Tibial artery (tissue), 4 donors: ENCODE data around the gene ECT2.

Experiments used
- DNase-seq, 2 donors: peaks; one replicate each; pipeline ENCODE4 v3.0.0-alpha.2; 2019
- H3K27ac ChIP-seq, 2 donors: fragments of 200-600 bp; sonication (generic) in 1 of 2; 1 replicate in 1 of 2; 2 replicates in 1 of 2; pipeline ENCODE4 v1.5.1; 2018 to 2019; ENCODE audit warnings: mild to moderate bottlenecking in 1 of 2
- H3K27me3 ChIP-seq, 2 donors: fragments of 200-600 bp; sonication (generic) in 1 of 2; one replicate each; pipeline versions ENCODE4 v1.5.1 to v1.6.0; 2016 to 2019
- H3K36me3 ChIP-seq, 3 donors: fragments of 200-600 bp; sonication (generic) in 2 of 3; one replicate each; pipeline ENCODE4 v1.5.1; 2016 to 2019; ENCODE audit warnings: mild to moderate bottlenecking in 2 of 3
- H3K4me1 ChIP-seq, 4 donors: fragments of 200-600 bp; sonication (generic) in 2 of 4; 1 replicate in 3 of 4; 2 replicates in 1 of 4; pipeline ENCODE4 v1.5.1; 2016 to 2019
- H3K4me3 ChIP-seq, 2 donors: fragments of 200-600 bp; sonication (generic) in 1 of 2; 1 replicate in 1 of 2; 2 replicates in 1 of 2; pipeline ENCODE4 v1.5.1; 2018 to 2019; ENCODE audit warnings: mild to moderate bottlenecking in 2 of 2
- H3K9me3 ChIP-seq, 3 donors: fragments of 200-600 bp; sonication (generic) in 1 of 3; one replicate each; pipeline ENCODE4 v1.5.1; 2016 to 2019
- CTCF ChIP-seq, 2 experiments: fragments of 200-600 bp in 1 of 2; fragments of 450-650 bp in 1 of 2; IDR thresholded peaks; one replicate each; pipeline ENCODE4 v1.5.1; 2017 to 2019; ENCODE audit warnings: antibody characterized with exemption in 2 of 2, mild to moderate bottlenecking in 1 of 2, moderate library complexity in 1 of 2
- intact Hi-C: fragments of 100-400 bp; cut with DNase I; formaldehyde crosslinking; loops from one replicate; pipeline ENCODE4 v1.15.0; 2023; ENCODE audit warnings: low total_unique reads

Gene ECT2

GRCh38 chr3:172846103-172846561 lies 95.6 kb downstream of the ECT2 start:
- intact Hi-C loops: no loop called here

GRCh38 chr3:172846706-172847105 lies 96.2 kb downstream of the ECT2 start:
- no peak for DNase-seq
- Histone ChIP-seq H3K36me3 (no peaks in the 10 kb centered on the region), H3K9me3 (no peaks in the 10 kb centered on the region), H3K27ac (no peak overlapping the region), H3K4me1 (no peaks in the 10 kb centered on the region), H3K27me3 (no peaks in the 10 kb centered on the region), H3K4me3 (no peak overlapping the region)
- intact Hi-C loops: no loop called here
- TF ChIP-seq CTCF (IDR thresholded peaks at IDR 0.05): no peak

More at GRCh38 chr3:172846103-172846561, 95.6 kb downstream of the ECT2 start:
- no peaks in the 10 kb centered on the region for H3K9me3 ChIP-seq
- H3K27ac ChIP-seq: no peak overlapping the region
- no peak for TF ChIP-seq CTCF (IDR thresholded peaks at IDR 0.05)
- H3K4me1 ChIP-seq: no peaks in the 10 kb centered on the region
- no peak for DNase-seq
- no peaks in the 10 kb centered on the region for H3K36me3 ChIP-seq
- H3K27me3 ChIP-seq: no peaks in the 10 kb centered on the region
- no peak overlapping the region for H3K4me3 ChIP-seq

- no peak for TF ChIP-seq CTCF (IDR thresholded peaks at IDR 0.05)
- Histone ChIP-seq H3K27me3 (no peaks in the 10 kb centered on the region), H3K4me1 (no peaks in the 10 kb centered on the region), H3K36me3 (no peaks in the 10 kb centered on the region), H3K9me3 (no peaks in the 10 kb centered on the region), H3K4me3 (no peak overlapping the region), H3K27ac (no peak overlapping the region)
- intact Hi-C loops: no loop called here
- DNase-seq: no peak
Measured at GRCh38 chr3:172847292-172847691, 96.8 kb downstream of the ECT2 start.

- H3K9me3 ChIP-seq: no peaks in the 10 kb centered on the region
- intact Hi-C loops: no loop called here
- no peak overlapping the region for H3K4me3 ChIP-seq
- no peak for DNase-seq
- TF ChIP-seq CTCF (IDR thresholded peaks at IDR 0.05): no peak
- H3K36me3 ChIP-seq: no peaks in the 10 kb centered on the region
- no peaks in the 10 kb centered on the region for H3K4me1 ChIP-seq
- no peaks in the 10 kb centered on the region for H3K27me3 ChIP-seq
- H3K27ac ChIP-seq: no peak overlapping the region
Measured at GRCh38 chr3:172848910-172849309, 98.4 kb downstream of the ECT2 start.

- Histone ChIP-seq H3K4me3 (no peak overlapping the region), H3K36me3 (no peaks in the 10 kb centered on the region), H3K4me1 (peaks cover 0 to 5% (median 0%) of the 10 kb centered on the region in 4 donors), H3K9me3 (no peaks in the 10 kb centered on the region), H3K27me3 (no peaks in the 10 kb centered on the region), H3K27ac (no peak overlapping the region)
- TF ChIP-seq CTCF (IDR thresholded peaks at IDR 0.05): no peak
- intact Hi-C loops: no loop called here
- no peak for DNase-seq
Measured at GRCh38 chr3:172853005-172853404, 102.5 kb downstream of the ECT2 start.
